CD4-positive, alpha-beta T cell treated with Interleukin-12 subunit alpha and Interleukin-12 subunit beta, for 1 hour (primary cell): ENCODE measurements around the gene CNOT6.

Source experiments
- DNase-seq: peaks from one replicate; pipeline ENCODE4 v3.0.0-alpha.2; 2020

The CNOT6 gene

GRCh38 chr5:180603076-180603594 is 109.0 kb downstream of the CNOT6 start:
- DNase-seq = no peak

GRCh38 chr5:180604271-180604670 is 110.1 kb downstream of the CNOT6 start:
- no peak for DNase-seq

GRCh38 chr5:180605554-180606214 is 111.5 kb downstream of the CNOT6 start:
- peak; percentile 56 for DNase-seq

- no peak for DNase-seq
Observed at GRCh38 chr5:180606215-180606785, 112.1 kb downstream of the CNOT6 start.

GRCh38 chr5:180607861-180608571 is 113.8 kb downstream of the CNOT6 start:
- DNase-seq = no peak

GRCh38 chr5:180608572-180609310 is 114.6 kb downstream of the CNOT6 start:
- DNase-seq = no peak

GRCh38 chr5:180609386-180609785 is 115.2 kb downstream of the CNOT6 start:
- DNase-seq = no peak

GRCh38 chr5:180609817-180610550 is 115.8 kb downstream of the CNOT6 start:
- no peak for DNase-seq

- no peak for DNase-seq
Observed at GRCh38 chr5:180611140-180611850, 117.1 kb downstream of the CNOT6 start.

GRCh38 chr5:180612683-180613082 is 118.5 kb downstream of the CNOT6 start:
- no peak for DNase-seq

- DNase-seq = no peak
Observed at GRCh38 chr5:180613188-180613813, 119.1 kb downstream of the CNOT6 start.

- DNase-seq = no peak
Observed at GRCh38 chr5:180613814-180614188, 119.6 kb downstream of the CNOT6 start.

- no peak for DNase-seq
Observed at GRCh38 chr5:180618487-180618828, 124.3 kb downstream of the CNOT6 start.

GRCh38 chr5:180618829-180619562 is 124.8 kb downstream of the CNOT6 start:
- peak; percentile 19 for DNase-seq

GRCh38 chr5:180619563-180619915 is 125.4 kb downstream of the CNOT6 start:
- no peak for DNase-seq

- DNase-seq = no peak
Observed at GRCh38 chr5:180620014-180620413, 125.8 kb downstream of the CNOT6 start.

GRCh38 chr5:180621311-180621710 is 127.1 kb downstream of the CNOT6 start:
- no peak for DNase-seq

GRCh38 chr5:180622910-180623309 is 128.7 kb downstream of the CNOT6 start:
- DNase-seq = no peak

GRCh38 chr5:180623411-180623834 is 129.2 kb downstream of the CNOT6 start:
- DNase-seq = no peak

- DNase-seq = no peak
Observed at GRCh38 chr5:180623844-180624243, 129.7 kb downstream of the CNOT6 start.

- no peak for DNase-seq
Observed at GRCh38 chr5:180624587-180624986, 130.4 kb downstream of the CNOT6 start.
